ENCODE measurements around the gene CT45A1. TPM values are rescaled to one million over a fixed set of nuclear protein-coding genes. Genes with fewer than 3 reads are reported as not detected.
"Not testable (repeated sequence)": the region's sequence is repeated elsewhere in the genome, so short reads cannot be mapped to it uniquely, and the experiment has no call there.

The CT45A1 gene
- not detected for total RNA-seq
- long read RNA-seq = 0 reads

- intact Hi-C loops (cut with DNase I); DNase-seq (ENCODE audit: low spot score): not testable (repeated sequence)
Observed at GRCh38 chrX:135713183-135713689, at the start of gene CT45A1. Gene CT45A1, plus strand, starts transcription at chrX:135713639. Its CDS starts 5,302 bp downstream, at chrX:135718941.

GRCh38 chrX:135672979-135673378 is 40.5 kb upstream of the CT45A1 start:
- DNase-seq (ENCODE audit: low spot score); intact Hi-C loops (cut with DNase I): not testable (repeated sequence)

GRCh38 chrX:135688137-135688536 is 25.3 kb upstream of the CT45A1 start:
- intact Hi-C loops (cut with DNase I) = no loop called here

GRCh38 chrX:135695471-135695870 is 18.0 kb upstream of the CT45A1 start:
- DNase-seq (ENCODE audit: low spot score) = no peak
- intact Hi-C loops (cut with DNase I) = no loop called here

More at GRCh38 chrX:135688137-135688536, 25.3 kb upstream of the CT45A1 start:
- no peak for DNase-seq (ENCODE audit: low spot score)

- intact Hi-C loops (cut with DNase I) = no loop called here
- DNase-seq (ENCODE audit: low spot score) = no peak
Observed at GRCh38 chrX:135697601-135698000, 15.8 kb upstream of the CT45A1 start.

- no peak for DNase-seq (ENCODE audit: low spot score)
- intact Hi-C loops (cut with DNase I) = no loop called here
Observed at GRCh38 chrX:135698924-135699323, 14.5 kb upstream of the CT45A1 start.

GRCh38 chrX:135707880-135708279 is 5.6 kb upstream of the CT45A1 start:
- no peak for DNase-seq (ENCODE audit: low spot score)
- intact Hi-C loops (cut with DNase I) = no loop called here

GRCh38 chrX:135713795-135714194 is 356 bp downstream of the CT45A1 start:
- no peak for DNase-seq (ENCODE audit: low spot score)
- intact Hi-C loops (cut with DNase I) = no loop called here

- intact Hi-C loops (cut with DNase I); DNase-seq (ENCODE audit: low spot score): not testable (repeated sequence)
Observed at GRCh38 chrX:135734666-135735065, 21.2 kb downstream of the CT45A1 start.

GRCh38 chrX:135737366-135738071 is 24.1 kb downstream of the CT45A1 start:
- intact Hi-C loops (cut with DNase I) = no loop called here
- no peak for DNase-seq (ENCODE audit: low spot score)

GRCh38 chrX:135740681-135741149 is 27.3 kb downstream of the CT45A1 start:
- no peak for DNase-seq (ENCODE audit: low spot score)
- intact Hi-C loops (cut with DNase I) = no loop called here

- no peak for DNase-seq (ENCODE audit: low spot score)
- intact Hi-C loops (cut with DNase I) = no loop called here
Observed at GRCh38 chrX:135741192-135741715, 27.8 kb downstream of the CT45A1 start.

GRCh38 chrX:135744739-135745138 is 31.3 kb downstream of the CT45A1 start:
- not testable (repeated sequence) for DNase-seq (ENCODE audit: low spot score)

GRCh38 chrX:135768091-135768490 is 54.7 kb downstream of the CT45A1 start, which contains the start of gene CT45A3:
Gene CT45A3, minus strand, starts transcription at chrX:135768191. Its CDS starts 3,747 bp downstream, at chrX:135764444.
- DNase-seq (ENCODE audit: low spot score); intact Hi-C loops (cut with DNase I): not testable (repeated sequence)

More at GRCh38 chrX:135744739-135745138, 31.3 kb downstream of the CT45A1 start:
- intact Hi-C loops (cut with DNase I) = not testable (repeated sequence)

Other genes starting within 250 kb of the CT45A1 start
- gene INTS6L, start 193.0 kb upstream of the CT45A1 start, total RNA-seq = 3.7 TPM
- not detected for gene CT45A3, start 54.6 kb downstream of the CT45A1 start, total RNA-seq
- not detected for gene CT45A5, start 71.9 kb downstream of the CT45A1 start, total RNA-seq
- not detected for gene CT45A6, start 89.1 kb downstream of the CT45A1 start, total RNA-seq
- gene CT45A2, start 106.4 kb downstream of the CT45A1 start, total RNA-seq = not detected
- not detected for gene CT45A7, start 123.6 kb downstream of the CT45A1 start, total RNA-seq
- gene CT45A8, start 140.9 kb downstream of the CT45A1 start, total RNA-seq = not detected
- gene CT45A9, start 158.2 kb downstream of the CT45A1 start, total RNA-seq = not detected
- gene CT45A10, start 179.8 kb downstream of the CT45A1 start, total RNA-seq = not detected
- not detected for gene SAGE1, start 180.1 kb downstream of the CT45A1 start, total RNA-seq